SK-N-SH (cell line): ENCODE measurements around the gene MEX3D.

Experiments
- NFIC ChIP-seq: IDR thresholded peaks from 2 replicates; pipeline ENCODE4 v1.4.0; 2012; ENCODE audit warnings: borderline replicate concordance
- TF ChIP-seq, protein P1 (sequence below): fragments of 200-600 bp; sonication (generic); IDR thresholded peaks from 2 replicates; pipeline ENCODE4 v1.6.1; 2017; ENCODE audit warnings: antibody characterized with exemption, mild to moderate bottlenecking, moderate library complexity
- TF ChIP-seq, protein P2 (sequence below): IDR thresholded peaks from 2 replicates; pipeline ENCODE4 v1.6.1; 2012; ENCODE audit warnings: mild to moderate bottlenecking, low read depth, low read length, moderate library complexity
- TF ChIP-seq, protein P3 (sequence below): IDR thresholded peaks from 2 replicates; pipeline ENCODE4 v1.4.0; 2012; ENCODE audit warnings: low read depth

DNA sequence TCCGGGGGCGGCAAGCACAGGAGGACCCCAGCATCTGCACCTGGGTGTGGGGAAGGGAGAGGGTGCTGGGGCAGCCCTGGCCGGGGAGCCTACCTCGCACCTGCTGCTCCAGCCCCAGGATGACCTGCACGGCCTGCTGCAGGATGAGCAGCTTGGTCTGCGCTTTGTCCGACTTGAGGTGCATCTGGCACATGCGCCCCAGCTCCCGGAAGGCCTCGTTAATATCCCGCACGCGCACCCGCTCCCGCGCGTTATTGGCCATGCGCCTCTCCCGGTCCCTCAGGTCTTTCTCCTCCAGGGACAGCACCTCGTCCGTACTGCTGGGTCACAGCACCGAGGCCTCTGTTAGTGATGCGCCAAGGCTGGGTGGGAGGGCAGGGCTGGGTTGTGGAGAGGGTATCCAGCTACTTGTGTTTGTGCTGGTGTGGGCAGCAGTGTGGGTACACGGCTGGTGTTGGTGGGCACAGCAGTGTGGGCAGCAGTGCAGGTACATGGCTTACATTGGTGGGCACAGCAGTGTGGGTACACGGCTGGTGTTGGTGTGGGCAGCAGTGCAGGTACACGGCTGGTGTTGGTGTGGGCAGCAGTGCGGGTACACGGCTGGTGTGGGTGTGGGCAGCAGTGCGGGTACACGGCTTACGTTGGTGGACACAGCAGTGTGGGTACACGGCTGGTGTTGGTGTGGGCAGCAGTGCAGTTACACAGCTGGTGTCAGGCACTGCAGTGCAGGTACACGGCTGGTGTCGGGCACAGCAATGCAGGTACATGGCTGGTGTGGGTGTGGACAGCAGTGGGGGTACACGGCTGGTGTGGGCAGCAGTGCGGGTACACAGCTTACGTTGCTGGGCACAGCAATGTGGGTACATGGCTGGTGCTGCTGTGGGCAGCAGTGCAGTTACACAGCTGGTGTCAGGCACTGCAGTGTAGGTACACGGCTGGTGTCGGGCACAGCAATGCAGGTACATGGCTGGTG is 44.3 kb upstream of the MEX3D start:
- TF ChIP-seq, protein P1, sequence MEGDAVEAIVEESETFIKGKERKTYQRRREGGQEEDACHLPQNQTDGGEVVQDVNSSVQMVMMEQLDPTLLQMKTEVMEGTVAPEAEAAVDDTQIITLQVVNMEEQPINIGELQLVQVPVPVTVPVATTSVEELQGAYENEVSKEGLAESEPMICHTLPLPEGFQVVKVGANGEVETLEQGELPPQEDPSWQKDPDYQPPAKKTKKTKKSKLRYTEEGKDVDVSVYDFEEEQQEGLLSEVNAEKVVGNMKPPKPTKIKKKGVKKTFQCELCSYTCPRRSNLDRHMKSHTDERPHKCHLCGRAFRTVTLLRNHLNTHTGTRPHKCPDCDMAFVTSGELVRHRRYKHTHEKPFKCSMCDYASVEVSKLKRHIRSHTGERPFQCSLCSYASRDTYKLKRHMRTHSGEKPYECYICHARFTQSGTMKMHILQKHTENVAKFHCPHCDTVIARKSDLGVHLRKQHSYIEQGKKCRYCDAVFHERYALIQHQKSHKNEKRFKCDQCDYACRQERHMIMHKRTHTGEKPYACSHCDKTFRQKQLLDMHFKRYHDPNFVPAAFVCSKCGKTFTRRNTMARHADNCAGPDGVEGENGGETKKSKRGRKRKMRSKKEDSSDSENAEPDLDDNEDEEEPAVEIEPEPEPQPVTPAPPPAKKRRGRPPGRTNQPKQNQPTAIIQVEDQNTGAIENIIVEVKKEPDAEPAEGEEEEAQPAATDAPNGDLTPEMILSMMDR, result no peak
- TF ChIP-seq, protein P2, sequence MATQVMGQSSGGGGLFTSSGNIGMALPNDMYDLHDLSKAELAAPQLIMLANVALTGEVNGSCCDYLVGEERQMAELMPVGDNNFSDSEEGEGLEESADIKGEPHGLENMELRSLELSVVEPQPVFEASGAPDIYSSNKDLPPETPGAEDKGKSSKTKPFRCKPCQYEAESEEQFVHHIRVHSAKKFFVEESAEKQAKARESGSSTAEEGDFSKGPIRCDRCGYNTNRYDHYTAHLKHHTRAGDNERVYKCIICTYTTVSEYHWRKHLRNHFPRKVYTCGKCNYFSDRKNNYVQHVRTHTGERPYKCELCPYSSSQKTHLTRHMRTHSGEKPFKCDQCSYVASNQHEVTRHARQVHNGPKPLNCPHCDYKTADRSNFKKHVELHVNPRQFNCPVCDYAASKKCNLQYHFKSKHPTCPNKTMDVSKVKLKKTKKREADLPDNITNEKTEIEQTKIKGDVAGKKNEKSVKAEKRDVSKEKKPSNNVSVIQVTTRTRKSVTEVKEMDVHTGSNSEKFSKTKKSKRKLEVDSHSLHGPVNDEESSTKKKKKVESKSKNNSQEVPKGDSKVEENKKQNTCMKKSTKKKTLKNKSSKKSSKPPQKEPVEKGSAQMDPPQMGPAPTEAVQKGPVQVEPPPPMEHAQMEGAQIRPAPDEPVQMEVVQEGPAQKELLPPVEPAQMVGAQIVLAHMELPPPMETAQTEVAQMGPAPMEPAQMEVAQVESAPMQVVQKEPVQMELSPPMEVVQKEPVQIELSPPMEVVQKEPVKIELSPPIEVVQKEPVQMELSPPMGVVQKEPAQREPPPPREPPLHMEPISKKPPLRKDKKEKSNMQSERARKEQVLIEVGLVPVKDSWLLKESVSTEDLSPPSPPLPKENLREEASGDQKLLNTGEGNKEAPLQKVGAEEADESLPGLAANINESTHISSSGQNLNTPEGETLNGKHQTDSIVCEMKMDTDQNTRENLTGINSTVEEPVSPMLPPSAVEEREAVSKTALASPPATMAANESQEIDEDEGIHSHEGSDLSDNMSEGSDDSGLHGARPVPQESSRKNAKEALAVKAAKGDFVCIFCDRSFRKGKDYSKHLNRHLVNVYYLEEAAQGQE, result no peak
- TF ChIP-seq NFIC, result no peak
- TF ChIP-seq, protein P3, sequence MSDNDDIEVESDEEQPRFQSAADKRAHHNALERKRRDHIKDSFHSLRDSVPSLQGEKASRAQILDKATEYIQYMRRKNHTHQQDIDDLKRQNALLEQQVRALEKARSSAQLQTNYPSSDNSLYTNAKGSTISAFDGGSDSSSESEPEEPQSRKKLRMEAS, result no peak
